Measurements from ENCODE around the gene NPAS3. TPM values are rescaled to one million over a fixed set of nuclear protein-coding genes. Genes with fewer than 3 reads are reported as not detected.

The NPAS3 gene
- total RNA-seq, 2 donors from 2014 or later = 2.4 TPM

- intact Hi-C loops (cut with DNase I) = loop anchor here in 1 of 2 donors (5.0 kb wide), 1 partner anchor 487 kb away; no protein-coding TSS in a partner anchor
Observed at GRCh38 chr14:33835677-33836076, 897.0 kb downstream of the NPAS3 start.

DNA sequence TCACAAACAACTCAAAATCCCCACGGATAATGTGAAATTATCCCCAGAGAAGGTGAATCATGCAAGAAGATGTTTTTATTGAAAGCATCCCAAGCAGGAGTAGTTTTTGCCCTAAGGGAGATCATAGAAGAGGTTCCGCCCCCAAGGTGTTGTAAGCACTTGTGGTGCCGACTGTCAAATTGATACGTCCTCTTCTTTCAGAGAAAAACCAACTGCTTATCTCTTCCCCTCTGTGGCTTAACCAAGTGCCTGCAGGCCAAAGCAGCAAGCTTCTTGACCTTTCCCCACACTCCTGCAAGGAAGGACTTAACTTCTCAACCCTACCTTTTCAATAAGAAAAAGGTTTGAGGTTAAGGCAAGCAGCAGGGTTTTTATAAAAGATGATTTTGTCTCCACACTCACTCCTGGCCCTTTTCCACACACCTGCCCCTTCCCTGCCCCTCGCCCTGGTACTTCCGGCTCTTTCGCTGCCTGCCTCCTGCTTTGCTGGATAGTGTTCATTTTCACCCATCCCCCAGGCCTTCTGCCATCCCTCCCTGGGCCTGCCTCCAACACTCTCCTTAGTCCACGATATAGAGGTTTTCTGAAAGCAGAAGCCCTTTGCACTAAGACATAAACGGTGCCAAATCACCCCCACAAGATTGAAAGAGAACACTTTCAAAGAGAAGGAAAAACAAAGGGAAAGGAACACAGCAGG is 897.7 kb downstream of the NPAS3 start:
- ATAC-seq (peak; percentile 68 to 84), DNase-seq (no peak)
- intact Hi-C loops (cut with DNase I) = loop anchor here in 1 of 2 donors (5.0 kb wide), 1 partner anchor 486 kb away; no protein-coding TSS in a partner anchor

More at GRCh38 chr14:33835677-33836076, 897.0 kb downstream of the NPAS3 start:
- DNase-seq = no peak
- ATAC-seq = no peak

DNA sequence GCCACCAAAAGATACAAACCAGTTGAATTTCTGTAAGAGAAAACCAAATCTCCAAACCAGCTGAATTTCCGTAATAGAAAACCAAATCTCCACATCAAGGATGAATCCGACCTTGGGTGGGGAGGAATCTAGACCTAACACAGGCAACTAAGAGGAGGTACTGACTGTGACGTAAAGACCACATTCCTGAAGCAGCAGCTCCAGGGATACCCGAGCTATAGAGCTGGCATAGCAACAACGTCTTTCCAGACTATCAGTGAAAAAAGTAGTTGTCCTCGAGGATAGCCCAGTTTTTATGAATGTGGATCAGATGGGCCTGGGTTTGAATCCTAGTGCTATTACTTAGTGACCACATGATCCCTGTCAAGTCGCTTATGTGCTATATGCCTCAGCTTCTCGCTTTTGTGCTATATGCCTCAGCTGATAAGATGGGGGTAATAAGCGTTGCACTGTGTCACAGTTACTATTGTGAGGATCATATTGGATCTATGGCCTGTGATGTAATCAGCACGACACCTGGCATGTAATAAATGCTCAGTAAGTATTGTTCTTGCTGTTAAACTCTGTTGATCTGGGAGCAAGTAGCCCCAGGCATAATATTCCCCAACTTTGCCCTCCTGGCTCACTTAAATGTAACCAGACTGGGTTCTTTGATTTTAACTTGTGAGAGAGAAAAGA is 898.4 kb downstream of the NPAS3 start:
- DNase-seq (no peak), ATAC-seq (peak in 1 of 2 donors; percentile 65)
- intact Hi-C loops (cut with DNase I) = loop anchor here in 1 of 2 donors (5.0 kb wide), 1 partner anchor 485 kb away; no protein-coding TSS in a partner anchor

DNA sequence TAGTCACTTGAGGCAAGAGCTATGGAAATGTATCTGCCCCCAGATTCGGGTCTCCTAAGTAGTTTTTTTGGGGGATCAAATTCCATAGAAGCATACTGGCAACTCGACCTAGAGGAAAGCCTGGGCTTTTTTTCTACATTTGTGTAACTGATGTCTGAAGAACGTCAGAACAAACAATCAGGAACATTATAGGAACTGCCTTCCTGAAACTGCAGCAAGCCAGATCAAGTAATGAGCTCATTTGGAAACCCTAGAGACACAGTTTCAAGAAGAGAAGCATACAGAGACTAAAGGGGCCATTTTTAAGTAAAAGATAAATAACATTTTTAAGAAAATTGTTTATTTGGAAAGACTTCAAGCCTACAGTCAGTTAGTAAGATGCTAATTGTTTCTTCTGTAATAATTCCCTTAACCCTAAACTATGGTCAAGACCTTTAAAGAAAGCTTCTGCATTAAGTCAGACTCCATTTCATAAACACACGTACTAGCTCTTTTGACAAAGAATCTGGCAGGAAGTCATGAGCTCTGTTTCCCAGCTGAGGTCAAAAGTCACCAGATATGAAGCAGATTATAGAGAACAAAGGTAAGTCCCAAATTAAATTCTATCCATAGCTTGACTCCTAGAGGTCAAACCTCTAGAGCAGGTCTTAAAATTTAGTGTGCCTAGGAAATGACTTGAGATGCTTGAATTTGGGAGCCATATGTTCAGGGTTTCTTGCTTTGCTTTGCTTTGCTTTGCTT is 899.4 kb downstream of the NPAS3 start:
- no peak for DNase-seq
- intact Hi-C loops (cut with DNase I) = loop anchor here in 1 of 2 donors (2.0 to 5.0 kb wide), 2 partner anchors 463 to 484 kb away; no protein-coding TSS in a partner anchor
- ATAC-seq = no peak

GRCh38 chr14:33839193-33840076 is 900.8 kb downstream of the NPAS3 start:
- intact Hi-C loops (cut with DNase I) = loop anchor here (2.0 to 10.0 kb wide), 4 partner anchors 388 to 483 kb away; no protein-coding TSS in a partner anchor
- ATAC-seq (peak; percentile 66 to 73), DNase-seq (peak; percentile 55)

DNA sequence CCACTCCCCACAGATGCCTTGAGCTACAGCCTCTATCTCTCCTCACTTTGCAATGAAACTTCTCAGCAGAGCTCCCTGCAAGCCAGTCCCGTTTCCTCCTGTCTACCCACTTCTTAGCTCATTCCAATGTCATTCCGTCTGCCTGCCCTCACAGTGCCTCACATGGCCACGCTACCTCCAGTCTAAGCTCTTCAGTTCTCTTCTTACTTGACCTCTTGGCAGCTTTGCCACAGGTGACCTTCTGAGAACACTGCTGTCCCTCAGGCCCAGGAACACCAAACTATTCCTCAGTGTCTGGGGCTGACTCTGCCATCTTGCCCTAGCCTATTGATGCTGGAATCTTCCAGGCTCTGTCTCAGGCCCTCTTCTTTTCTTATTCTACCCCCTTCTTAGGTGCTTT is 902.1 kb downstream of the NPAS3 start:
- intact Hi-C loops (cut with DNase I) = loop anchor here in 1 of 2 donors (5.0 to 10.0 kb wide), 2 partner anchors 387 to 464 kb away; no protein-coding TSS in a partner anchor
- DNase-seq (no peak), ATAC-seq (no peak)

DNA sequence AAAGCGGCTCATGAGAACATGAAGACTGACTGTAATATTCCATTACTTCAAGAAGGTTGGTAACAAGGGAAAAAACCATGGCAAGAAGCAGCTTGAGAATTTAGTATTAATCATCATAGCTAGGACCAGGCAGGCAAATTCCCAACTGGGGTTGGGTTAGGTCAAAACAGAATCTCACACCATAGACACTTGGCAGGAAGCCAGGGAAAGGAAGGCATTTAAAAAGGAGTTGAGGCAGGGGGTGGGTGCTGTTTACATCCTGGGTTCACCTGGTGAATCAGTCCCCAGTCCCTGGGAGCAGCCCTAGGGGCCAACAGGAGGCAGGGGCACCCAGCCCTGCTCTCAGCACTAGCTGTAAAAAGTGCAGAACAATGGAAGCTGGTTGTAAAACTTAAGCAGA is 903.6 kb downstream of the NPAS3 start:
- intact Hi-C loops (cut with DNase I) = loop anchor here (2.0 to 10.0 kb wide), 4 partner anchors 259 to 463 kb away; no protein-coding TSS in a partner anchor
- DNase-seq = no peak

GRCh38 chr14:33844118-33844517 is 905.4 kb downstream of the NPAS3 start:
- DNase-seq = no peak
- intact Hi-C loops (cut with DNase I) = loop anchor here in 1 of 2 donors (5.0 to 10.0 kb wide), 2 partner anchors 383 to 461 kb away; no protein-coding TSS in a partner anchor
- no peak for ATAC-seq

More for the DNA sequence above, 903.6 kb downstream of the NPAS3 start:
- no peak for ATAC-seq

DNA sequence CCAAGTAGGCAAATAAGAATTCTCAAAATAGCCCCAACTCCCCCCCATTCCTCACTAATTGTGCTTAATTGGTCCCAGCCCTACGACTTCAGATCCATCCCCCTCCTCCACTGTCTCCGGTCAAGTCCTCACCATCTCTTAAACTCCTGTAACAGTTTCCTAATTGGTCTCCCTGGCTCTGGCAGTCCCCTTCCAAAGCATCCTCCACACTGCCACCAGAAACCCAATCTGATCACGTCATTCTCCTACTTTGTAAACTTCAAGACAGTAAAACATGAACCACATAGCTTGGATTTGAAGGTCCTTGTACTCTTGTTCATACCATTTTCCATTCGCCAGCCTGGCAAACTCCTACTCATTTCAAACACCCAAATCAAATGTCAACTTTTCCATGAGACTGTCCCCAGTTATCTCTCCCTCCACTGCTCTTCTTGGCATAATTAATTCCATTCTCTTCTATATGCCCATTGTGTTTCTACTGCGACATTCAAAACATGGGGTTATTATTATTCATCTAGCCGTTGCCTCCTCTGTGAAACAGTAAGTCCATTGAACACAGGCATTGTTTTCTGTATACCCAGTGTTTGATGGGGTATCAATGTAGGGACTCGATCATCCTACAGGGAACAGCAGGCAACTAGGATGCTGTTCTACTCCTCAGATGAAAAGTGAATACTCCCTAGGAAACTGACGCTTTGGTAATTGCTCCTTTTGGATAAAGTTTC is 907.6 kb downstream of the NPAS3 start:
- DNase-seq (no peak), ATAC-seq (no peak)
- intact Hi-C loops (cut with DNase I) = loop anchor here (5.0 to 10.0 kb wide), 2 partner anchors 251 to 459 kb away; no protein-coding TSS in a partner anchor

DNA sequence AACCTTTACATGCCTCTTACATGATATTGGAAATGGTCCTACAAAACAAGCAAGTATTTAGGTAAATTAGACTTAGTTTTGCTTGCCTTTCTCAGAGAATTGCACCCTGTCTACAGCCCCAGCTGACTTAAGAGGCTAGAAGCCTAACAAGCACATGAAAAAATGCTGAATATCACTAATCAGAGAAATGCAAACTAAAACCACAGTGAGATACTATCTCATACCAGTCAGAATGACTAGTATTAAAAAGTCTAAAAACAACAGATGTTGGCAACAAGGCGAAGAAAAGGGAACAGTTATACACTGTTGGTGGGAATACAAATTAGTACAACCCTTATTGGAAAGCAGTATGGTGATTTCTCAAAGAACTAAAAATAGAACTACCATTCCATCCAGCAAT is 908.4 kb downstream of the NPAS3 start:
- no peak for DNase-seq
- intact Hi-C loops (cut with DNase I) = loop anchor here (5.0 to 10.0 kb wide), 2 partner anchors 250 to 458 kb away; no protein-coding TSS in a partner anchor

GRCh38 chr14:33848009-33848408 is 909.3 kb downstream of the NPAS3 start:
- ATAC-seq (no peak), DNase-seq (no peak)
- intact Hi-C loops (cut with DNase I) = loop anchor here (2.0 to 10.0 kb wide), 3 partner anchors 249 to 457 kb away; no protein-coding TSS in a partner anchor

More for the DNA sequence above, 908.4 kb downstream of the NPAS3 start:
- ATAC-seq = no peak

DNA sequence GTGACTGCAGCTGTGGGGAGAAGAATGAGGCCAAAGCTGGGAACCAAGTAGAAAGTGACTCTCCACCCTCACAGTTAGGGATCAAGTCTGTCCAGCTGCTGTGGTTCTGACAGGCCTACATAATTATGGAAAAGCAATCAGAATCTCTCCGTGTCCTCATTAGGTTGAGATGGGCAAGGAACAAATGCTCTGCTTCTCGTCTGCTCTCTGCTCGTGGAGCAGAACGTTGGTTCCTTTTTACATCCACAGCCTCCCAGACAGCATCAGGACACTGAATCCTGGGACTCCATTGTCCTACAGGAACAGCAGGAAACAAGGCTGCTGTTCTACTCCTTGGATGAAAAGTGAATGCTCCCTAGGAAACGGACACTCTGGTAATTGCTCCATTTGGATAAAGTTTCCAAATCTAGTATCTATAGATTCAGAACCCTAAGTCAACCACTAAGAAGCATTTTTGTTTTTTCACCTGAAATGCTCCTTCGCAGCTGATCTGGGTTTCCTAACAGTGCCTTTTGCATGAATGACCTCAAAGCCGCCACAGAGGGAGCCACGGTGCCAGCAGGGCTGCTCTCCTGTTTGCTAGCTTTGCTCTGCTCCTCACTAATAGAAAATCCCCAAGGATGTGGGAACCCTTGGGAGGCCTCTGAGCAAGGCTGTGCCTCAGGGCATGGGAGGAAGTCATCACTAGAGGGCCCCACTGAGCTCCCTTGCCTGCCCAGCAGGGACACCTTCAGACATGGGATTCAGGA is 910.2 kb downstream of the NPAS3 start:
- DNase-seq (peak; percentile 65), ATAC-seq (peak; percentile 90 to 94)
- intact Hi-C loops (cut with DNase I) = loop anchor here (2.0 to 10.0 kb wide), 3 partner anchors 248 to 456 kb away; no protein-coding TSS in a partner anchor

GRCh38 chr14:33849455-33849801 is 910.7 kb downstream of the NPAS3 start:
- ATAC-seq = no peak
- intact Hi-C loops (cut with DNase I) = loop anchor here (2.0 to 10.0 kb wide), 3 partner anchors 248 to 455 kb away; no protein-coding TSS in a partner anchor
- DNase-seq = no peak

DNA sequence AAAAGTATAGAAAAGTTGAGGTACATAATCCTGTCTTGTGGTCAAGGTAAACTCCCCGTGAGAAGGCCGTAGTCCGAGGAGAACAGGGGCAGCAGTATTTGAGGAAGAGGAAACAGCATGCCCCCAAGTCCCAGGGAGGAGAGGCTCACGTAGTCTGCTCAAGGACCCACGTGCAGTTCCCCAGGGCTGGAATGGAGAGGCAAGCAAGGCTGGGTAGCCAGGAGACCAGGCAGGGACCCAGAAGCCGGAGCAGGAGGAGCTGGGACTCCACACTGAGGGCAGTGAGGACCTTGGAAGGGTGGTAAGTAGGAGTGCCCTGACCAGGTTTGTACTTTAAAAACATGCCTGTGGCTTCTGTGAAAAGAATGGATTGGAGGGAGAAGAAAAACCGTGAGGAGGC is 912.1 kb downstream of the NPAS3 start:
- DNase-seq (no peak), ATAC-seq (no peak)
- intact Hi-C loops (cut with DNase I) = no loop called here

DNA sequence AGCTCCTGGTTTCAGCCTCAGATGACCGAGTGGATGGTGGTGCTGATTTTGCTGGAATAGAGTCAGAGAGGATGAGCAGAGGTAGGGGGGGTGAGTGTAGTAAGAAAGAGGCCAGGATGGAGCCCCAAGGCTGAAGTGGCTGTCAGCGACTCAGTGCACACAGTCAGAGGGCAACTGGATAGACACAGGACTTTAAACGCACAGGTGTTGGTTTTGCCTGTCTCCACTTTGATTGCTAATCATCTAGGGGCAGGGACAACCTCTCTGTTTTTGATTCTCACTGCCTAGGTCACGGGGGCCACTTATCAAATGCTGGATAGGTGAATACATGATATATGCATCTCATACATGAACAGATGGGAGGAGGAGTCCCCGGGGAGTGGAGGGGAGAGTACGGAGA is 912.7 kb downstream of the NPAS3 start:
- intact Hi-C loops (cut with DNase I) = no loop called here
- DNase-seq (no peak), ATAC-seq (no peak)

- intact Hi-C loops (cut with DNase I) = no loop called here
- DNase-seq (no peak), ATAC-seq (no peak)
Observed at GRCh38 chr14:33851931-33852330, 913.3 kb downstream of the NPAS3 start.

All from left cardiac atrium (tissue), 4 donors.